Endothelial cell (in vitro differentiated cells): ENCODE results near the gene ZFP64. TPM values are rescaled to one million over a fixed set of nuclear protein-coding genes. Genes with fewer than 3 reads are reported as not detected.
A peak's percentile ranks its signal among the peaks of the same experiment; 100 is the strongest.

Experiments
- DNase-seq: peaks from one replicate; pipeline ENCODE4 v3.0.0; 2021; ENCODE audit warnings: low spot score
- H3K27ac Mint-ChIP-seq: one replicate; pipeline ENCODE4 v1.8.0; 2021; ENCODE audit warnings: mixed read lengths, inconsistent platforms; ENCODE audit not compliant: unreplicated experiment
- H3K27me3 Mint-ChIP-seq: one replicate; pipeline ENCODE4 v1.8.0; 2021; ENCODE audit warnings: mild to moderate bottlenecking, moderate library complexity, mixed read lengths, inconsistent platforms; ENCODE audit not compliant: unreplicated experiment
- H3K36me3 Mint-ChIP-seq: one replicate; pipeline ENCODE4 v1.8.0; 2021; ENCODE audit warnings: mild to moderate bottlenecking, low read depth, mixed read lengths, inconsistent platforms; ENCODE audit not compliant: unreplicated experiment
- H3K4me1 Mint-ChIP-seq: one replicate; pipeline ENCODE4 v1.8.0; 2021; ENCODE audit warnings: mild to moderate bottlenecking, mixed read lengths, inconsistent platforms; ENCODE audit not compliant: unreplicated experiment
- H3K4me3 Mint-ChIP-seq: one replicate; pipeline ENCODE4 v1.8.0; 2021; ENCODE audit warnings: mild to moderate bottlenecking, mixed read lengths, inconsistent platforms; ENCODE audit not compliant: unreplicated experiment
- H3K9me3 Mint-ChIP-seq: one replicate; pipeline ENCODE4 v1.8.0; 2021; ENCODE audit warnings: mixed read lengths, inconsistent platforms; ENCODE audit not compliant: unreplicated experiment
- total RNA-seq: library from RNA; stranded (reverse); fragmentation: NEBNext Ultra II Directional; extraction: Animal tissue kit (Norgen Biotek cat#: 25700); gene quantifications from one replicate; pipeline ENCODE4 v1.2.1, GENCODE V29; 2021; ENCODE audit not compliant: unreplicated experiment
- TF ChIP-seq, protein P1 (sequence below): fragments of 200-600 bp; sonication (generic); IDR thresholded peaks from one replicate; pipeline ENCODE4 v1.5.0; 2021; ENCODE audit warnings: antibody characterized with exemption; ENCODE audit not compliant: unreplicated experiment

ZFP64 gene
- total RNA-seq, 1 donor from 2014 or later = 26.3 TPM

DNA sequence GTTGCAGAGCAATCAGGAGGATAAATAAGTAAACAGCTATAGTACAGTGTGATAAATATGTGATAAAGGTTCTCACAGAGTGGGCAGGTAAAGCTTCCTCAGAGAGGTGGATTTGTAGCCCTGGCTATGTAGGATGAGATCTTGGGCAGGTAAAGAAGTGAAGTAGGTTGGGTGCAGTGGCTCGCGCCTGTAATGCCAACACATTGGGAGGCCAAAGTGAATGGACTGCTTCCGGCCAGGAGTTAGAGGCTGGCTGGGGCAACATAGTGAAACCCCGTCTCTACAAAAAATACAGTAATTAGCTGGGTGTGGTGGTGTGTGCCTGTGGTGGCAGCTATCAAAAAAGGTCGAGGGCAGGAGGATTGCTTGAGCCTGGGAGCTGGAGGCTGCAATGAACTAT, 72.9 kb downstream of the ZFP64 start:
- Mint-ChIP-seq H3K36me3 (peaks cover 3% of the 10 kb centered on the region), H3K4me1 (no peaks in the 10 kb centered on the region), H3K9me3 (no peaks in the 10 kb centered on the region), H3K4me3 (no peak overlapping the region), H3K27ac (no peak overlapping the region), H3K27me3 (peaks cover 1% of the 10 kb centered on the region)
- TF ChIP-seq, protein P1, sequence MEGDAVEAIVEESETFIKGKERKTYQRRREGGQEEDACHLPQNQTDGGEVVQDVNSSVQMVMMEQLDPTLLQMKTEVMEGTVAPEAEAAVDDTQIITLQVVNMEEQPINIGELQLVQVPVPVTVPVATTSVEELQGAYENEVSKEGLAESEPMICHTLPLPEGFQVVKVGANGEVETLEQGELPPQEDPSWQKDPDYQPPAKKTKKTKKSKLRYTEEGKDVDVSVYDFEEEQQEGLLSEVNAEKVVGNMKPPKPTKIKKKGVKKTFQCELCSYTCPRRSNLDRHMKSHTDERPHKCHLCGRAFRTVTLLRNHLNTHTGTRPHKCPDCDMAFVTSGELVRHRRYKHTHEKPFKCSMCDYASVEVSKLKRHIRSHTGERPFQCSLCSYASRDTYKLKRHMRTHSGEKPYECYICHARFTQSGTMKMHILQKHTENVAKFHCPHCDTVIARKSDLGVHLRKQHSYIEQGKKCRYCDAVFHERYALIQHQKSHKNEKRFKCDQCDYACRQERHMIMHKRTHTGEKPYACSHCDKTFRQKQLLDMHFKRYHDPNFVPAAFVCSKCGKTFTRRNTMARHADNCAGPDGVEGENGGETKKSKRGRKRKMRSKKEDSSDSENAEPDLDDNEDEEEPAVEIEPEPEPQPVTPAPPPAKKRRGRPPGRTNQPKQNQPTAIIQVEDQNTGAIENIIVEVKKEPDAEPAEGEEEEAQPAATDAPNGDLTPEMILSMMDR = no peak
- no peak for DNase-seq

DNA sequence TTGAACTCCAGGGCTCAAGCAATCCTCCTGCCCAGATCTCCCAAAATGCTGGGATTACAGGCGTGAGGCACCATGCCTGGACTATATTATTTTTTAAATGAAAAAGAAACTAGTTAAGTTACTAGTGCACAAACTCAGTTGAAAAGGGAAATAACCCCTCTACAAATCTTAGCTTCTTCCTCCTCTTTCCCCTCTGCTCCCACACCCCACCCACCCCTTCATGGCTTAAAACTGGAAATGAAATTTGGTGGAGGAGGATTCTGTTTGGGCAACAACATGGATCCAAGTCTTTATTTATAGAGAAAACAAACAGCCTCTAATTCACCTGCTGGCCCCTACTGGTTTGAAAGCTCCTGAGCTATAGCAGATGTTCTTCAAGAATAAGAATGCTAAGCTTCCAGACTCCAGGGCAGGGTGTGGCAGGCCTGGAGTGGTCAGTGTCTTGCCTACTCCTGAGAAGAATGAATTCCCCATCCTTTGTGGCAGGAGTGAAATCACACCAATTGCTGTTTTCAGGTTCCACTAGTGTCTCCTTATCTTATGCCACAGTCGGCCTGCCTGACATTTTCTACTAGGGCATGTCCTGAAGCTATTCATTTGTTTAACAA, 73.5 kb downstream of the ZFP64 start:
- TF ChIP-seq, protein P1 = no peak
- Mint-ChIP-seq H3K27me3 (no peaks in the 10 kb centered on the region), H3K4me1 (no peaks in the 10 kb centered on the region), H3K9me3 (no peaks in the 10 kb centered on the region), H3K4me3 (no peak overlapping the region), H3K36me3 (peaks cover 3% of the 10 kb centered on the region), H3K27ac (no peak overlapping the region)
- no peak for DNase-seq

DNA sequence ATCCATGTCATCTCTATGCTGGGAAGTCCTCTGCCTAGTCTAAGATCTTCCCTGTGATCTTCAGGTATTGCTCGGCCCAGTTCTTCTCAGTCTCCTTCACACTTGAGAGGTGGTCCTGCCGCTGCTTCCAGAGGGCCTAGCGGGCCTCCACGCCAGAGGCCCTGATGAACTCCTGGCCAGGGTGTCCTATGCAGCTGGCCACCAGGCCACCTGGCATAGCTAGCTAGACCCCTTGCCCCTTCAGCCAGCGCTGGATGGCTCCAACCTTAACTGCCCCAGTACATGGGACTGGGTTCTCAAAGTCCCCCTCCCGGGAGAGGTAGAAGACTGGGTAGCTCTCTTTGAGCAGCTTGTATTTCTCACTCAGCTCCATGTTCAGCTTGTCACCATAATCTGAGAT, 81.1 kb downstream of the ZFP64 start:
- TF ChIP-seq, protein P1 = no peak
- H3K9me3 Mint-ChIP-seq = no peaks in the 10 kb centered on the region
- no peak overlapping the region for H3K4me3 Mint-ChIP-seq
- H3K27me3 Mint-ChIP-seq = peaks cover 2% of the 10 kb centered on the region
- H3K27ac Mint-ChIP-seq = no peak overlapping the region
- H3K36me3 Mint-ChIP-seq = no peaks in the 10 kb centered on the region
- no peak for DNase-seq
- H3K4me1 Mint-ChIP-seq = peaks cover 2% of the 10 kb centered on the region

- Mint-ChIP-seq H3K27me3 (peaks cover 2% of the 10 kb centered on the region), H3K9me3 (no peaks in the 10 kb centered on the region), H3K36me3 (no peaks in the 10 kb centered on the region), H3K4me3 (peak overlapping the region; percentile 82), H3K27ac (no peak overlapping the region), H3K4me1 (peaks cover 16% of the 10 kb centered on the region)
- TF ChIP-seq, protein P1 = no peak
- DNase-seq = peak; percentile 31
These were observed 85.8 kb downstream of the ZFP64 start for GRCh38 chr20:52105442-52106422.
